GM18519 (cell line): ENCODE data around the gene ARHGDIA.
A peak's percentile ranks its signal among the peaks of the same experiment; 100 is the strongest.
"Not testable (repeated sequence)": the region's sequence is repeated elsewhere in the genome, so short reads cannot be mapped to it uniquely, and the experiment has no call there.

ENCODE experiments used
- ATAC-seq: cut with Tn5 transposase; IDR thresholded peaks from one replicate; pipeline ENCODE4 v1.9.1; 2021; ENCODE audit warnings: mild to moderate bottlenecking, moderate library complexity; ENCODE audit not compliant: unreplicated experiment, low FRiP score

ARHGDIA gene

DNA sequence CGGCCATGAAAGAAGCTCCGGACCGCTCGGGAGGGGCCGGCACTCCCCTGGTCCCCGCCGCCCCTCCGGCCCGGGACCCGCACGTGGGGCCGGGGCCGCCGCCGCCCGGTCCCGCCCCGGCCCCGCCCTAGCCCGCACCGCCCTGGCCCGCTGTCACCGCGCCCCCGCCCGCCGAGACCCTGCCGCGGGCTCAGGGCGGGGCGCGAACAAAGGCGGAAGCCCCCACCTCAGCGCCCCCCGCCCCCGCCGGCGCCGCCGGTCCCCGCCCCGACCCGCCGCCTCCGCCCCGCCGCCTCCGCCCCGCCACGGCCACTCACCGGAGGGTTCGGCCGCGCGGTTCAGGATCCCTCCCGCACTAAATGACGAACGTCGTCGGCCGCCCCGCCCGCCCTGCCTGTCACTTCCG is at the start of gene ARHGDIA:
ARHGDIA (minus strand) TSS at position 357 of the 406 bp plus-strand sequence. CDS start 1,407 bp downstream, outside the sequence.
- ATAC-seq: no peak

GRCh38 chr17:81918832-81919545 is 47.9 kb upstream of the ARHGDIA start:
- no peak for ATAC-seq

GRCh38 chr17:81918333-81918669 is 47.2 kb upstream of the ARHGDIA start:
- ATAC-seq: not testable (repeated sequence)

DNA sequence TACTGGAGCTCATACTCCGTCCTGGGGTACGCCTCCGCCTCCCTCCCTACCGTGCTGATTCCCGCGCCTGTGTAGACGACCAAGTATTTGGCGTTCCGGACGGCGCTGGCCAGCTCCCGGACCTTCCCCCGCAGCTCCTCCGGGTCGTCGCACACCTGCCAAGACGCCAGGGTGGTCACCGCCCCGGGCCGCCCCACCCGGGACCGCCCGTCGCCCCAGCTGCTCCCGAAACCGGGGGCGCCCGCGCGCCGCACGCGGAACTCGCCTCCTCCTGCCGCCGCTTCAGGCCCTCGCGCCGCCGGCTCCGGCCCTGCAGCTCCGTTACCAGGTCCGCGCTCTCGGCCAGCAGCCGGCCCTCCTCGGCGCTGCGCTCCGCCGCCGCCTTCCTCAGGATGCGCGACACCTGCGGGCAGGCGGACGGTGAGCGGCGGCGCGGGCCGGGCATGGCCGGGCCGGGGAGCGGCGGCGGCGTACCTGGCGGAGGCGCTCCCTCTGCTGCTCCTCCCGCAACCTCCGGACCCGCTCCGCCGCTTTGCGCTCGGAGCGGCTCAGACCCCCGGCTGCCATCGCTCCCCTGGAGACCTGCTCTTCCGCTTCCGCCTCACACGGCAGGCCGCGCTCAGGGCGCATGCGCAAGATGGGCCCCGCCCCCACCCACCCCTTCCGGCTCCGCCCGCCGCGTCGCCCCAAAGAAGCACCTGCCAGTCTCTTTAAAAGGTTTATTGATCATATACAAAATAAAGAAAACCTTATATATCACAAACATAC is 46.6 kb upstream of the ARHGDIA start, which contains the start of gene SIRT7:
SIRT7 (minus strand) TSS at position 612 of the 768 bp plus-strand sequence; CDS start at position 567, 45 bp downstream.
- peak; percentile 45 for ATAC-seq

- no peak for ATAC-seq
Observed at GRCh38 chr17:81916234-81917001, 45.3 kb upstream of the ARHGDIA start.

- no peak for ATAC-seq
Observed at GRCh38 chr17:81915331-81915730, 44.2 kb upstream of the ARHGDIA start.

- ATAC-seq: no peak
Observed at GRCh38 chr17:81914103-81914850, 43.1 kb upstream of the ARHGDIA start.

DNA sequence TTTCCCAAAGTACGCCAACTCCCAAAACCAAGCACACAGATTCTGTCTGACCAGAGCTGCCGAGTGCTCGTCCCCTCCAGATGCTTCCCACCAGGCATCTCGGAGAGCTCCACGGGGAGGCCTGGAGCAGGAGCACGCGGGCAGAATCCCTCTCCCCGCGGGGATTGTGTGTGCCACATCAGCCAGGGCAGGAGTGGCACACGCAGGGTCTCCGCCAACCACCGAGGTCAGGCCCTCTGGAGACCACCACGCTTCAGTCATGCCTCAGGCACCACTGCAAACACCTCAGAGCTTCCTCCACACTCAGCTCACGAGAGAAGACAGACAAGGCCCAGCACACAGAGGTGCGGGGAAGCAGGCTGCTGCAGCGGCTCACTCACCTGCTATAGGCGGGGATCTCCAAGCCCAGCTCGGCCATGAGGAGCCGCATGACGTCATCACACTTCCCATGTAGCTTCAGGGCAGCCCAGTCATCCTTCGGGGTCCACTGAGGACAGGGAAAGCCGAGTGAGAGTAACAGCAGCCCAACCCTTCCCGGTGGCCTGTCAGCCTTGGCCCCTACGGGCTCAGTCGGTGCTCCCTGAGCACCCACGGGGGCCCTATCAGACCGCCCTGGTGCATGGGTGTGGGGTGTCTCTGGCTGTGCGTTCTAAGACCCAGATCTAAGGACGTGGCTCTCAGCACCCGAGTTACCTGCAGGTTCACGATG is 42.4 kb upstream of the ARHGDIA start:
- ATAC-seq: no peak

- ATAC-seq: no peak
Observed at GRCh38 chr17:81912441-81913309, 41.5 kb upstream of the ARHGDIA start.

GRCh38 chr17:81911969-81912368 is 40.8 kb upstream of the ARHGDIA start:
- ATAC-seq: no peak

DNA sequence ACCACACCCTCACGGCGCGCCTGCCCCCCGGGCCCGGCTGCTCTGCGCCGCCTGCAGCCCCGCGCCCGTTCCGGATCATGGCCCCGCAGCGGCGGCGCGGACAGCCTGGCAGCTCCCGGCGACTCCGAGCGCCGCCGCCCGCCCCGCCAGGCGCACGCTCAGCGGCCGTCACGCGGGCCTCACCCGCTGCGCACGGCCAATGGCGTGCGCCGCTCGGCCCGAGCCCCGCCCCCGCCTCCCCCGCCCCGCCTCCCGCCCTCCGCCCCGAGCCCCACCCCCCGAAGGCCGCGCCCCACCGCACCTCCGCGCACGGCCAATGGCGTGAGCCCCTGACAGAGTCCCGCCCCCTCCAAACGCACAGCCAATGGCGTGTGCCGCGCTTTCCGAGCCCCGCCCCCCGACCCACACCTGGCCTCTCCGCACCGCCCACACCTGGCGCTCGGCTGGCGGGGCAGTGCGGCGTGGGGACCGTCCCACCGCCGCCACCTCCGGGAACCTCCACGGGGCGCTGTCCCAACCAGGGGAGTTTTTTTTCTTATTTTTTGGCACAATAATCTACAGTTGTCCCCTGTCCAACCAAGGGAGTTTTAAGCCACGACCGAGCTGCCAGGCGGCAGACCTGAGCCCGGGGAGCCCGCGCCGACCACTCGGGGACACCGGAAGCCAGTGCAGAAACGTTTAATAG is 40.3 kb upstream of the ARHGDIA start, which contains the start of gene PCYT2:
PCYT2 (minus strand) TSS at position 123 of the 685 bp plus-strand sequence; CDS start at position 79, 44 bp downstream.
- peak; percentile 38 for ATAC-seq

DNA sequence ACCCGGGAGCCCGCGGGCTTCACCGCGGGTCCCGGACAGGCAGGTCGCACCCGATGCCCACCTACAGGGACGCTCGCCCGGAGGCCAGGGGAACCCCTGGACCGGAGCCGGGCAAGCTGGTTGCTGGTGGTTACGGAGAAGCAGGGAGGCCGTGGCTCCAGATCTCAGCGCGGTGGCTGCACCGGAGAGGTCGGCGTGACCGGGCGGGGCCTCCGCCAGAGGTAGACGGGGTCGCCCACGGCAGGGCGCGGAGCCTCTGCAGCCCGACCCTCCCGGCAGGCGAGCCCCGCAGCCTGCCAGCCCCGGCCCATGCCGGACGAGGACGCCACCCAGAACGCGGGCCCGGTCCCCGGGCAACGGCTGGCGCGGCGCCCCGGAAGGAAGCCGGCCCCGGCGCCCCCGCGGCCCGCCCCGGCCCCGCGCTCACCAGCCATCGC is 39.7 kb upstream of the ARHGDIA start:
- ATAC-seq: peak; percentile 27

GRCh38 chr17:81909966-81910839 is 39.1 kb upstream of the ARHGDIA start:
- no peak for ATAC-seq

- no peak for ATAC-seq
Observed at GRCh38 chr17:81909231-81909630, 38.1 kb upstream of the ARHGDIA start.

DNA sequence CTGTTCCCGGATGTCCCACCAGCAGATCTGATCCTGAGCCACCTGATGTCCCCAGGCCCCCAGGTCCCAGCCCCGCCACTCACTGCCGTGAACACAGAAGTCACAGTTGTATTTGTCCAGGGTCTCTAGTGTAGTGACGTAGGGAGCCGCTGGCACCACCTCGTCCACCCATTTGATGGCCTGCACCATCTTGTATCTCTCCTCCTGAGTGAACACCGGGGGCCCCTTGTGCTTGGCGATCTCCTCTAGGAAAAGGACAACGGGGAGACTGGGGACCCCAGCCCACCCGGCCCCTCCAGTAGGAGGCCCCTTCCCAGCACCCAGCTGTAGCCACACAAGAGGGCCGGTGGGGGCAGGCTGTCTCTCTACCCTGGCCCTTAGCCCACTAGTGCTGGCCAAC is 37.7 kb upstream of the ARHGDIA start:
- no peak for ATAC-seq

GRCh38 chr17:81907219-81908145 is 36.3 kb upstream of the ARHGDIA start:
- ATAC-seq: no peak
